ENCODE data around the gene RELL1.

Gene RELL1

DNA sequence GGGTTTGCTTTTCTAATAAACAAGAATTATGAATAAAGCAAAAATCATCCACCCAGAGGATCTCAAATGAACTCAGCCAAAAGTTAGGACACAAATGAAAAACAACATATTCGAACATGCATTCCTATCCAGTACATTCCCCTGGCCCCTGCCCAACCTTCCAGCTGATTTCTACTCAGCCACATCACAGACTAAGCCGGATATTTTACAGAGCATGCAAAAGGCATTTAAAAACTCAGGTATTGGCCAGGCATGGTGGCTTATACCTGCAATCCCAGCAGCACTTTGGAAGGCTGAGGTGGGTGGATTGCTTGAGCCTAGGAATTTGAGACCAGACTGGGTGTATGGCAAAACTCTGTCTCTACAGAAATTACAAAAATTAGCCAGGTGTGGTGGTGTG is 54.6 kb downstream of the RELL1 start:
- no peak for DNase-seq

- DNase-seq = no peak
Measured at GRCh38 chr4:37629713-37630112, 56.5 kb downstream of the RELL1 start.

- no peak for DNase-seq
Measured at GRCh38 chr4:37628977-37629609, 57.1 kb downstream of the RELL1 start.

DNA sequence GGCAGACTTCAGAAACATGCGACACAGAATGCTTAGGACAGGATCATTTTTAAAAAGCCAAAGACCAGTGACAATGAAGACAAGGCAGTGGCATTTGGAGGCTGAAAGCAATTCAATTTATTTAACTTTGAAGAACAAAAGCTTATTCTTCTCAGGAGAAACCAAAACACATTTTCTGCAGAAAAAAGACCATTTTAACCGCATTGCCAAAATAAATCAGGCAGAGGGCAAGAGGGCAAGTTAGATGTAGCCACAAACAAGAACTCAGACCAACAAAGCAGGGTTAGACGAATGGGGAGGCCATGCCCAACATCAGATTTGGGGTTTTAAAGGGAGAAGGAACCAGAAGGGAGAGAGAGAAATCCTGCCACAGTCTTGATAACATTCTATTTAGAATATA is 58.9 kb downstream of the RELL1 start:
- no peak for DNase-seq

- DNase-seq = no peak
Measured at GRCh38 chr4:37625499-37625898, 60.7 kb downstream of the RELL1 start.

- no peak for DNase-seq
Measured at GRCh38 chr4:37623940-37624339, 62.2 kb downstream of the RELL1 start.

GRCh38 chr4:37623125-37623524 is 63.1 kb downstream of the RELL1 start:
- no peak for DNase-seq

DNA sequence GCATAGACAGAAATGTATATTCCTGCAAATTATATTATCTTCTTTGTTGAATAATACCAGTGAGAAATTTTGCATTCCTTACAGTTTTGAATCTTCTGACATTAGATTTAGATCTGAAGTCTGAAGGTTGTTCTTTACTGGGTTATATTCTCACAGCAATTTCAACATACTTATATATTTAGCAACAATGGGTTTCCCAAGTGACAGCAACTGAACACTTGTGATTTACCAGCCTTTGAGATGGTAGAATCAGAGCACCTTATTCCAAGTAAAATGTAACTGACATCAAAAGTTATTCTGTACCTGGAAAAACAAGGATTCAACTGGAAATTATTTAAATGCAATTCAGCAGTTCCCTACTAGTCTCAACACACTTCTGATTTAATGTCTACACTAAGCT is 66.0 kb downstream of the RELL1 start:
- DNase-seq = no peak

- no peak for DNase-seq
Measured at GRCh38 chr4:37615720-37616063, 70.5 kb downstream of the RELL1 start.

DNA sequence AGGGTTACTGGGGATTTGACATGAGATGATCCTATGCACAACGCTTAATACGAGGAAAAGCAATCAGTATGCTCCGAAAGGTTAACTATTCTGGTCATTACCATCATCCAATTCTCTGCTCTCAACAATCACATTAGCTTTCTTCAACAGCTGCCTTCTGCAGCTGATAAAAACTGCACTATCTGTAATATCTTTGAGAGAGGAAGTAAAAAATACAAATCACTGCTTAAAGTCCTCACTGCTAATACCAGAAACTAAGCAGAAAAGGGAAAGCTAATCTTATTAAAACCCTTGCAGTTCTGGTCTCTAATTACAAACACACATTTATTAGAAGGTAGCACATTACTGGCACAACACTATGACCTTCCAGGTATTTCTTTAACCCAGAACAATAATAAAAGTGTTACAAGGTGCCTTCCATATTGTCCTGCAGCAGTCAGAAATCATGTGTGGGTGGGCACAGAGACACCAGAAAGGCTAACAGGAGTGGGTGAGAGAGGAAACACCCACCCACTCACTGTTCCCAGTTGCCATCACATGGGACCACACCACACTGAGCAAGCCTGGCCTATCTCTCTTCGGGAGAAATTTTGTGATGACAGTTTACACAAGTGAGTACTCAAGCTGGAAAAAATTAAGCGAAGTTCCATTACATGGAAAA is 71.0 kb downstream of the RELL1 start:
- DNase-seq = no peak

DNA sequence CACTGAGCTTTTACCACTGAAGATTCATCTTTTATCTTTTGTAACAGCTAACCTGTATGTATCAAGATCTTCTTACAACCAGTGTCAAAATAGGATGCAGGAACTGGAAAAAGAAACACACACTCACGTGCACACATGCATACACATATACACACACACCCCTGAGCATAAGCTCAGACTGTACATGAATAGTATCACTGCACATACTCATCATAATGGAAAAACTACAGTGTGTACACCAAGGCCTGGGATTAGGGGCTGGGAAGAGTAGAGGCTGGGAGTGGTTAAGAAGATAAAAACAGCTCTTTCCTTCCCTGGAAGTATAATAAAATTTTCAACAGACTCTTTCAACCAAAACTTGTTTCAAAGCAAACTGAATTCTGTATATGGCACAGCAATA is 73.4 kb downstream of the RELL1 start:
- DNase-seq = no peak

GRCh38 chr4:37609626-37610025 is 76.5 kb downstream of the RELL1 start:
- no peak for DNase-seq

- no peak for DNase-seq
Measured at GRCh38 chr4:37607018-37607417, 79.2 kb downstream of the RELL1 start.

- DNase-seq = no peak
Measured at GRCh38 chr4:37605843-37606565, 80.2 kb downstream of the RELL1 start.

- no peak for DNase-seq
Measured at GRCh38 chr4:37604461-37604860, 81.7 kb downstream of the RELL1 start.

- DNase-seq = no peak
Measured at GRCh38 chr4:37603711-37604110, 82.5 kb downstream of the RELL1 start.

DNA sequence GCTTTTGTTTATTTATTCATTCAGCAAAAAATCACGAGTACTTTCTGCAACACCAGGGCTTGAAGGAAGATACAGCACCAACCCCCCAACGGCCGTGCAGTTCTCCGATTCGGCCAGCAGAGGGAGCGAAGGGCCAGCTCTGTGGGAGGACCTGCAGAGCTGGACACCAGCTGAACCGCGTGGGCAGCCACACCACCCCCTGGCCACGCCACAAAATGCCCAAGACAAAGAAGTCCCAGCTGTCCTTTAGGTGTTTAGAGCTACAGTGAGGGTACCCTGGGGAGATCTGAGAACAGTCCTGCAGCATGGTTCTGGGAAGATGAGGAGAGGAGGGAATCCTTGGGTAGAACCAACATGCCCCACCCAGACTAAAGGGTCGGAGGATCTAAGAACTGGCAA is 83.1 kb downstream of the RELL1 start:
- peak; percentile 62 for DNase-seq

GRCh38 chr4:37602454-37603069 is 83.6 kb downstream of the RELL1 start:
- DNase-seq = no peak

GRCh38 chr4:37601531-37601930 is 84.6 kb downstream of the RELL1 start:
- no peak for DNase-seq

DNA sequence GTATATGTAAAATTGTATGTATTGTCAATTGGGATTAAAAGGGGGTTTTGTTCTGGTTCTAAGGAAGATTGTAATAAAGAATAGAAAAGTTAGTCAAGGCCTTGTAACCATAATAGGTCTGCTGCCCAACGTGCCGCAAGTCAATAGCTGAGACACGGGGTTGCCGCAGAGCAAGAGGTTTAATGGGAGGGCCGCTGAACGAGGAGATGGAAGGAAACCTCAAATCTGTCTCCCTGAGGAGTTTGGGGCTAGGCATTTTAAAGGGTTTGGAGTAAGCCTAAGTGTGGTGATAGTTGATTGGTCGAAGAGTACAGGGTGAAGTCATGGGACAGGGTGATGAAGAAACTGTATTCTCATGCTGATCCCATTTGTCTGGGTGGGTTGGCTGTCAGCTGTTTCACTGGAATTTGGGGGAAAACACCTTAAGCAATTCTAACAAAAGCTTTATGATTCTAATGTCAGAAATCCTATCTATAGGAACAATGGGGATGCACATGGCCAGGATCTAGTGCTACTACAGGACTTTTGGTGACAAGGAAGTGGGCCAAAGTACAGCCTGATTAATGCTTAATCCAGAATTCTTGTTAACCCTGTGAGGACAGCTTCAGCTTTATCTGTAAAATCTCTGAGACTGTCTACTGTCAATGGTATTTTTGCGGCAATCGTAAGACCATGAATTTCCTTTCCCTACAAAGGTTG is 86.9 kb downstream of the RELL1 start:
- DNase-seq = no peak

DNA sequence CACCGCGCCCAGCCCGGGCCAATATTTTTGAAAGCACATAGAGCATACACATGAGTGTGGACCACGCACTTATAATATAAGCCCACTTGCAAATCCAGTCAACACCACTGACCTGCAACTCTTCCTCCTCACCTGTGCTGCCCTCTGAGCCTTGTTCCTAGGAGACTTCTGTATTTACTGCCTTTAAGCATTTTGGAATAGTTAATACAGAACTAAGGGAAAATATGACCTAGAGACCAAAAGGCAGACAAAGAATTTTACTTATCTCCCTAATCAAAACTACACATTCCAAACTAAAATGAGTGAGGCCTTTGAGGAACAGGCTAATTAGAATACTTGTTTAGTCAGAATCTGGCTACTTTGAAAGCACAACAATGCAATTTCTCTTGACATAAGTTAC is 89.1 kb downstream of the RELL1 start:
- DNase-seq = no peak

DNA sequence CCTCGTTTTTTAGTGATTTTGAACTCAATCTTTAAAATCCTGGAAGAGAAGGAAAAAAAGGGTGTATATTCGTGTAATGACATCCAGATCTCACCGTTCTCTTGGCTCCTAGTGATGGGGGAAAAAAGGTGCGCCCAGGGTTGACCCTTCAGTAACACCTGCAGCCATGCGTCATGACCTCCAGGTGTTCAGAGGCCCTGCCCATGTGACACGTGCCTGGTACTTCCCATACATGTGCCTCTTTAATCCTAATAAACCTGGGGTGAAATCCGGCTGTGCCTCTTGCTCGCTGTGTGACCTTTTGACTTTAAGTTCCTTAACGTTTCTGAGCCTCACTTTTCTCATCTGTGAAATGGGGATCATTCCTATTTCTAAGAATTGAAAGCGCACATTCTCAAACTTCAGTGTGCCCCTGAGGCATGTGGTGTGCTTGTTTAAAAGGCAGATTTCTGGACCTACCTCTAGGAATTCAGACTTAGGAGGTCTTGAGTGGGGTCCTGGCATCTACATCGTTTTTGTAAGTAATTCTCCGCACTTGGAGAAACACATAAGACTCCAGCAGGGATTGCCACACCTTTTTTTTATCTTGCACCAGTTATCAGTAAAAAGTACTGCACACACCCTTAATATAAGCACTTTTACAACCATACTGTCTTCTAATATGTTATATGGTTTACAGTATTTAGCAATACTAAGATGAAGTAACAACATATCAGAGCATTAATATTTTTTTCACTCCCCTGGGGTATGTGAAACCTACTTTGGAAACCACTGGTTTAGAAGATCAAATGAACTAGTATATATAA is 90.1 kb downstream of the RELL1 start:
- DNase-seq = no peak

- no peak for DNase-seq
Measured at GRCh38 chr4:37594099-37594498, 92.1 kb downstream of the RELL1 start.

Data from NCI-H1092 treated with DMSO at 0.1 percent for 48 hours (cell line).